Liver (tissue), 9 donors: Measurements from ENCODE around the gene ZNF175. TPM values are rescaled to one million over a fixed set of nuclear protein-coding genes. Genes with fewer than 3 reads are reported as not detected.

Experiments
- DNase-seq: peaks from one replicate; pipeline ENCODE4 v3.0.0-alpha.2; 2017; ENCODE audit warnings: low spot score
- H3K27ac ChIP-seq, 2 donors: one replicate each; pipeline ENCODE4 v1.7.0; 2013; ENCODE audit warnings: inconsistent platforms in 2 of 2, low read length in 2 of 2, control low read depth in 1 of 2, low read depth in 1 of 2, mild to moderate bottlenecking in 1 of 2
- H3K27me3 ChIP-seq, 4 donors: one replicate each; pipeline versions ENCODE4 v1.6.1 to v1.7.0; 2013; ENCODE audit warnings: low read length in 3 of 4, inconsistent platforms in 1 of 4, mild to moderate bottlenecking in 1 of 4, moderate library complexity in 1 of 4; ENCODE audit not compliant: control insufficient read depth in 4 of 4, insufficient read depth in 4 of 4
- H3K36me3 ChIP-seq, 4 donors: one replicate each; pipeline versions ENCODE4 v1.6.1 to v1.7.0; 2013; ENCODE audit warnings: low read length in 3 of 4, mild to moderate bottlenecking in 3 of 4, low read depth in 1 of 4, moderate library complexity in 1 of 4; ENCODE audit not compliant: control insufficient read depth in 4 of 4, insufficient read depth in 3 of 4
- H3K4me1 ChIP-seq, 4 donors: one replicate each; pipeline versions ENCODE4 v1.6.1 to v1.7.0; 2013; ENCODE audit warnings: low read length in 3 of 4, mild to moderate bottlenecking in 3 of 4, moderate library complexity in 1 of 4; ENCODE audit not compliant: control insufficient read depth in 4 of 4, insufficient read depth in 4 of 4
- H3K4me3 ChIP-seq, 3 donors: one replicate each; pipeline versions ENCODE4 v1.6.1 to v1.7.0; 2013; ENCODE audit warnings: low read length in 3 of 3, control low read depth in 1 of 3, low read depth in 1 of 3, mild to moderate bottlenecking in 1 of 3
- H3K9ac ChIP-seq, 2 donors: one replicate each; pipeline ENCODE4 v1.7.0; 2013; ENCODE audit warnings: low read length in 2 of 2, mild to moderate bottlenecking in 2 of 2, moderate library complexity in 2 of 2, control low read depth in 1 of 2, low read depth in 1 of 2
- H3K9me3 ChIP-seq, 4 donors: one replicate each; pipeline versions ENCODE4 v1.6.1 to v1.7.0; 2013; ENCODE audit warnings: low read length in 3 of 4; ENCODE audit not compliant: control insufficient read depth in 4 of 4
- FOXA1 ChIP-seq: IDR thresholded peaks from 2 replicates; pipeline ENCODE4 v1.6.1; 2016; ENCODE audit warnings: antibody characterized with exemption
- FOXA2 ChIP-seq: IDR thresholded peaks from 2 replicates; pipeline ENCODE4 v1.6.1; 2016; ENCODE audit warnings: antibody characterized with exemption
- GABPA ChIP-seq, 2 donors: IDR thresholded peaks in 1 of 2; conservative IDR thresholded peaks in 1 of 2; 2 replicates each; pipeline ENCODE4 v1.6.1; 2016; ENCODE audit warnings: antibody characterized with exemption in 2 of 2, mild to moderate bottlenecking in 1 of 2, moderate library complexity in 1 of 2
- HNF4A ChIP-seq, 2 donors: conservative IDR thresholded peaks; 2 replicates each; pipeline ENCODE4 v1.6.1; 2016; ENCODE audit warnings: antibody characterized with exemption in 2 of 2, mild to moderate bottlenecking in 2 of 2
- HNF4G ChIP-seq: IDR thresholded peaks from 2 replicates; pipeline ENCODE4 v1.6.1; 2016; ENCODE audit warnings: antibody characterized with exemption
- JUND ChIP-seq, 2 donors: IDR thresholded peaks; 2 replicates each; pipeline ENCODE4 v1.6.1; 2016; ENCODE audit warnings: antibody characterized with exemption in 2 of 2
- RAD21 ChIP-seq, 2 donors: IDR thresholded peaks; 2 replicates each; pipeline ENCODE4 v1.6.1; 2016; ENCODE audit warnings: antibody characterized with exemption in 2 of 2, mild to moderate bottlenecking in 2 of 2
- RXRA ChIP-seq, 2 donors: IDR thresholded peaks; 2 replicates each; pipeline ENCODE4 v1.6.1; 2017 to 2018; ENCODE audit warnings: antibody characterized with exemption in 2 of 2, mild to moderate bottlenecking in 1 of 2
- SP1 ChIP-seq: IDR thresholded peaks from 2 replicates; pipeline ENCODE4 v1.6.1; 2018; ENCODE audit warnings: antibody characterized with exemption, mild to moderate bottlenecking
- WGBS: extraction: QIAGEN DNeasy Blood & Tissue Kit; methylation state at CpG from one replicate; pipeline ENCODE4 v1.1.7; 2013; 5-methylcytosine and 5-hydroxymethylcytosine counted together
- polyA plus RNA-seq, 2 donors: library from polyadenylated mRNA; stranded (reverse) in 1 of 2; unstranded in 1 of 2; fragments of 200-250 nt in 1 of 2; fragments of >200 nt in 1 of 2; fragmentation: Nextera tagmentation in 1 of 2; extraction: Ambion mirVana in 1 of 2; gene quantifications; one replicate each; pipeline versions ENCODE4 v1.2.1 to v1.2.3, GENCODE V29; 2013 to 2015
- total RNA-seq, 2 donors: library from RNA; depleted of rRNA; stranded (reverse); fragments of >200 nt; gene quantifications; one replicate each; pipeline ENCODE4 v1.2.3, GENCODE V29; 2014
- TF ChIP-seq, protein P1 (sequence below): IDR thresholded peaks from 2 replicates; pipeline ENCODE4 v1.6.1; 2016; ENCODE audit warnings: antibody characterized with exemption
- TF ChIP-seq, protein P2 (sequence below): fragments of 150-350 bp; IDR thresholded peaks from 2 replicates; pipeline ENCODE4 v1.5.1; 2017; ENCODE audit warnings: improper control_type of control experiment, low read depth, low read length; ENCODE audit not compliant: missing input control
- TF ChIP-seq, protein P3 (sequence below): IDR thresholded peaks from 2 replicates; pipeline ENCODE4 v1.6.1; 2016; ENCODE audit warnings: antibody characterized with exemption, mild to moderate bottlenecking
- TF ChIP-seq, protein P4 (sequence below): IDR thresholded peaks from 2 replicates; pipeline ENCODE4 v1.6.1; 2016; ENCODE audit warnings: antibody characterized with exemption
- donor health status: healthy.
- donor health status: healthy.
- donor health status: healthy.
- donor health status: healthy.
- donor health status: healthy.

The ZNF175 gene
- total and polyA plus RNA-seq, 4 donors: 0.60 to 5.3 (median 2.5) TPM

DNA sequence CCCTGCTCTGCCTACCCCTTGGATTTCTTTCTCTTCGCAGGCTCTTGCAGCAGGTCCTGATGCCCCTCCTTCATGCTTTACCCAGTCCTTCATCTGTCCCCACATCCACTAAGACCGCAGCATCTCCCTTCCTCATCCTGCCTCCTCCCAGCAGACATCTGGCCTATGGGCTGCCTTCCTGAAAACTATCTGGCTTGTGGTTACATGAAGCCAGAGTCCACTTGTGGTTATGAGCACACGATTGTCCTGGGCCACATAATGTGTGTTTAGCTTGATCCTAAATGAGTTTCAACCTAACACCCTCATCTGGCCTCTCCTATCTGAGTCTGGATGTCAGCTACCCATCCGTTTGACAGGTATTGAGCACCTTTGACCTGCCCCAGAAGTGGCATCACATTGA is 5.5 kb upstream of the ZNF175 start:
- Histone ChIP-seq H3K36me3 (no peaks in the 10 kb centered on the region), H3K4me1 (no peaks in the 10 kb centered on the region), H3K4me3 (no peak overlapping the region), H3K27me3 (peaks cover 0 to 11% (median 3%) of the 10 kb centered on the region in 4 donors), H3K27ac (no peak overlapping the region), H3K9me3 (peaks cover 0 to 2% (median 0%) of the 10 kb centered on the region in 4 donors), H3K9ac (no peak overlapping the region)
- TF ChIP-seq FOXA2: no peak
- TF ChIP-seq, protein P1, sequence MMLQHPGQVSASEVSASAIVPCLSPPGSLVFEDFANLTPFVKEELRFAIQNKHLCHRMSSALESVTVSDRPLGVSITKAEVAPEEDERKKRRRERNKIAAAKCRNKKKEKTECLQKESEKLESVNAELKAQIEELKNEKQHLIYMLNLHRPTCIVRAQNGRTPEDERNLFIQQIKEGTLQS: no peak
- 41% methylated on average over 4 of the region's 4 CpGs for WGBS
- DNase-seq: no peak

DNA sequence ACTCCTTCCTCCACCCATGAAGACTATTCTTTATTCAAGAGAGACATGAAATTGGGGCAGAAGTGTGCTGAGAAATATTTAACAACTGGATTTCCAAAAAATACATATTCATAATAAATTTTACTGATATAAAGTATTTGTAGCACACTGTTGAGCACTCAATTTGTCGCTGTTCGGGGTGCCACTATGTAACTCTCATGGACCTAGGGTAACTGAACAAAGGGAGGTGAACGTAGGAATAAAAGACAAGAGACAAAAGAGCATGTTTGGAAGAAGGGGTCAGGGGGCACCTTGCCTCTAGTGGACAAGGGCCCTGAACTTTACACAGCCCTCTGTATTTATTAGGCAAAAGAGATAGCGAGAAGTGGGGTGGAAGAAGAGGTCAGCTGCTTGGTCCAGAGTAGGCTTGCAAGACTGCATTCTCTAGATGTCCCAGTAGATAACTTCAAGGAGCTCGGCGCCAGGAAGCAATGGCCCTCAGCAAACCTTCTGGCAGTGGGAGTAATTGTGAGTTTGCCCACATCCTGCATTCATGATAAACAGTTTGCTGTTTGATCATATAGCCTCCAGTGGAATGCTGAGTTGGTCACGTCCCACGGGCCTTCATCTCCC is 4.5 kb upstream of the ZNF175 start:
- DNase-seq: no peak
- Histone ChIP-seq H3K4me1 (peaks cover 0 to 3% (median 1%) of the 10 kb centered on the region in 4 donors), H3K9ac (no peak overlapping the region), H3K27me3 (peaks cover 0 to 11% (median 3%) of the 10 kb centered on the region in 4 donors), H3K36me3 (no peaks in the 10 kb centered on the region), H3K27ac (no peak overlapping the region), H3K4me3 (no peak overlapping the region), H3K9me3 (peaks cover 0 to 2% (median 0%) of the 10 kb centered on the region in 4 donors)
- no peak for TF ChIP-seq HNF4G
- TF ChIP-seq RAD21 (IDR thresholded peaks at IDR 0.05): no peak
- no peak for TF ChIP-seq FOXA2
- TF ChIP-seq SP1: no peak
- TF ChIP-seq HNF4A (conservative IDR thresholded peaks at IDR 0.05): no peak
- WGBS: 49% methylated on average over 8 of the region's 8 CpGs

DNA sequence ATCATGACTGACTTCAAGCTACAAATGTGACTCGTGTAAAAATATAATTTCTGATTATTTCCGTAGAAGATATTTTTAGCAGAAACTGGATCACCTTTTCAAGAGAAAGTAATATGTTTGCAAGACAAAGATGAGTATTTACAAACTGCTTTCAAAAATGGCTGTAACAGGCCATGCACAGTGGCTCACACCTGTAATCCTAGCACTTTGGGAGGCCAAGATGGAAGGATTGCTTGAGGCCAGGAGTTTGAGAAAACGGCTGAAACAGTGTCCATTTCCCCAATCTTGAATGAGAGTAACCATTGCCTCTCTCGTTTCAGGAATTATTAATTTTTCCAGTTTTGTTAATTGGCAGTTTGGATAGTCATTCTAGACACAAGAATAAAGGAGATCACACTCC is 3.5 kb upstream of the ZNF175 start:
- Histone ChIP-seq H3K27me3 (peaks cover 0 to 11% (median 3%) of the 10 kb centered on the region in 4 donors), H3K9me3 (peaks cover 0 to 2% (median 0%) of the 10 kb centered on the region in 4 donors), H3K36me3 (no peaks in the 10 kb centered on the region), H3K9ac (no peak overlapping the region), H3K4me3 (no peak overlapping the region), H3K4me1 (peaks cover 3 to 12% (median 9%) of the 10 kb centered on the region in 4 donors), H3K27ac (no peak overlapping the region)
- 72% methylated on average over 4 of the region's 4 CpGs for WGBS
- TF ChIP-seq JUND (IDR thresholded peaks at IDR 0.05) (no peak), HNF4G (no peak), FOXA2 (no peak)
- TF ChIP-seq, protein P2, sequence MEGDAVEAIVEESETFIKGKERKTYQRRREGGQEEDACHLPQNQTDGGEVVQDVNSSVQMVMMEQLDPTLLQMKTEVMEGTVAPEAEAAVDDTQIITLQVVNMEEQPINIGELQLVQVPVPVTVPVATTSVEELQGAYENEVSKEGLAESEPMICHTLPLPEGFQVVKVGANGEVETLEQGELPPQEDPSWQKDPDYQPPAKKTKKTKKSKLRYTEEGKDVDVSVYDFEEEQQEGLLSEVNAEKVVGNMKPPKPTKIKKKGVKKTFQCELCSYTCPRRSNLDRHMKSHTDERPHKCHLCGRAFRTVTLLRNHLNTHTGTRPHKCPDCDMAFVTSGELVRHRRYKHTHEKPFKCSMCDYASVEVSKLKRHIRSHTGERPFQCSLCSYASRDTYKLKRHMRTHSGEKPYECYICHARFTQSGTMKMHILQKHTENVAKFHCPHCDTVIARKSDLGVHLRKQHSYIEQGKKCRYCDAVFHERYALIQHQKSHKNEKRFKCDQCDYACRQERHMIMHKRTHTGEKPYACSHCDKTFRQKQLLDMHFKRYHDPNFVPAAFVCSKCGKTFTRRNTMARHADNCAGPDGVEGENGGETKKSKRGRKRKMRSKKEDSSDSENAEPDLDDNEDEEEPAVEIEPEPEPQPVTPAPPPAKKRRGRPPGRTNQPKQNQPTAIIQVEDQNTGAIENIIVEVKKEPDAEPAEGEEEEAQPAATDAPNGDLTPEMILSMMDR: no peak
- DNase-seq: no peak

DNA sequence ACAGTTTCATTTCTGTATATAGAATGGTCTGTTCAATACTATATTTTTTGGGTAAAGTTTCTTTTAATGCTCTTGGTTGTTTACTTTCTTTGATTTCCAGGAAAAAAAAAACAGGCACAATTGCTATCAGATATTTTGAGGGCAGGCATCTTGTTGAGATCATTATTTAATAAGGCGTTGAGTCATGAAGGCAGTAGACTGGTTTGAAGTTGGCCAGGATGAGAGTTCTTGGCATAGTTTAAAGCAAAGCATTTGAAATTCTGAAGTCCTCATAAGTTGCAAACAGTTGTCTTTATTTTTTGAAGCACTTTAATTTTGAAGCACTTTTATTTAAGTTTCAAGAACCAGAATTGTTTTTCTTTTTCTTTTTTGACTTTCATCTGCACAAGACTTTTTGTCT is 2.6 kb upstream of the ZNF175 start:
- Histone ChIP-seq H3K4me3 (no peak overlapping the region), H3K27me3 (peaks cover 0 to 11% (median 3%) of the 10 kb centered on the region in 4 donors)
- 81% methylated on average over 1 of the region's 1 CpG for WGBS
- no peak for TF ChIP-seq SP1
- no peak for TF ChIP-seq RAD21 (IDR thresholded peaks at IDR 0.05)
- TF ChIP-seq, protein P3, sequence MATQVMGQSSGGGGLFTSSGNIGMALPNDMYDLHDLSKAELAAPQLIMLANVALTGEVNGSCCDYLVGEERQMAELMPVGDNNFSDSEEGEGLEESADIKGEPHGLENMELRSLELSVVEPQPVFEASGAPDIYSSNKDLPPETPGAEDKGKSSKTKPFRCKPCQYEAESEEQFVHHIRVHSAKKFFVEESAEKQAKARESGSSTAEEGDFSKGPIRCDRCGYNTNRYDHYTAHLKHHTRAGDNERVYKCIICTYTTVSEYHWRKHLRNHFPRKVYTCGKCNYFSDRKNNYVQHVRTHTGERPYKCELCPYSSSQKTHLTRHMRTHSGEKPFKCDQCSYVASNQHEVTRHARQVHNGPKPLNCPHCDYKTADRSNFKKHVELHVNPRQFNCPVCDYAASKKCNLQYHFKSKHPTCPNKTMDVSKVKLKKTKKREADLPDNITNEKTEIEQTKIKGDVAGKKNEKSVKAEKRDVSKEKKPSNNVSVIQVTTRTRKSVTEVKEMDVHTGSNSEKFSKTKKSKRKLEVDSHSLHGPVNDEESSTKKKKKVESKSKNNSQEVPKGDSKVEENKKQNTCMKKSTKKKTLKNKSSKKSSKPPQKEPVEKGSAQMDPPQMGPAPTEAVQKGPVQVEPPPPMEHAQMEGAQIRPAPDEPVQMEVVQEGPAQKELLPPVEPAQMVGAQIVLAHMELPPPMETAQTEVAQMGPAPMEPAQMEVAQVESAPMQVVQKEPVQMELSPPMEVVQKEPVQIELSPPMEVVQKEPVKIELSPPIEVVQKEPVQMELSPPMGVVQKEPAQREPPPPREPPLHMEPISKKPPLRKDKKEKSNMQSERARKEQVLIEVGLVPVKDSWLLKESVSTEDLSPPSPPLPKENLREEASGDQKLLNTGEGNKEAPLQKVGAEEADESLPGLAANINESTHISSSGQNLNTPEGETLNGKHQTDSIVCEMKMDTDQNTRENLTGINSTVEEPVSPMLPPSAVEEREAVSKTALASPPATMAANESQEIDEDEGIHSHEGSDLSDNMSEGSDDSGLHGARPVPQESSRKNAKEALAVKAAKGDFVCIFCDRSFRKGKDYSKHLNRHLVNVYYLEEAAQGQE: no peak
- no peak for TF ChIP-seq RXRA (IDR thresholded peaks at IDR 0.05)
- TF ChIP-seq, protein P2: no peak
- TF ChIP-seq HNF4G: no peak
- TF ChIP-seq GABPA (IDR thresholded peaks at IDR 0.05 in 1 of 2, conservative IDR thresholded peaks at IDR 0.05 in 1 of 2): no peak
- no peak for TF ChIP-seq HNF4A (conservative IDR thresholded peaks at IDR 0.05)
- TF ChIP-seq, protein P4, sequence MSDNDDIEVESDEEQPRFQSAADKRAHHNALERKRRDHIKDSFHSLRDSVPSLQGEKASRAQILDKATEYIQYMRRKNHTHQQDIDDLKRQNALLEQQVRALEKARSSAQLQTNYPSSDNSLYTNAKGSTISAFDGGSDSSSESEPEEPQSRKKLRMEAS: no peak
- TF ChIP-seq FOXA1: no peak
- TF ChIP-seq, protein P1: no peak

More for the DNA sequence above, 2.6 kb upstream of the ZNF175 start:
- Histone ChIP-seq H3K36me3 (peaks cover 2 to 4% (median 3%) of the 10 kb centered on the region in 4 donors), H3K9me3 (peaks cover 0 to 2% (median 0%) of the 10 kb centered on the region in 4 donors), H3K9ac (no peak overlapping the region), H3K4me1 (peaks cover 5 to 16% (median 9%) of the 10 kb centered on the region in 4 donors), H3K27ac (no peak overlapping the region)
- no peak for DNase-seq
